ENCODE results near the gene ACOT2. TPM values are rescaled to one million over a fixed set of nuclear protein-coding genes. Genes with fewer than 3 reads are reported as not detected.

The ACOT2 gene
- total and polyA plus RNA-seq, 10 of the 15 experiments (the other 5 are each of a cell fraction or from before 2014, with no cell fraction given), result 9.6 to 41.9 (median 22.8) TPM

DNA sequence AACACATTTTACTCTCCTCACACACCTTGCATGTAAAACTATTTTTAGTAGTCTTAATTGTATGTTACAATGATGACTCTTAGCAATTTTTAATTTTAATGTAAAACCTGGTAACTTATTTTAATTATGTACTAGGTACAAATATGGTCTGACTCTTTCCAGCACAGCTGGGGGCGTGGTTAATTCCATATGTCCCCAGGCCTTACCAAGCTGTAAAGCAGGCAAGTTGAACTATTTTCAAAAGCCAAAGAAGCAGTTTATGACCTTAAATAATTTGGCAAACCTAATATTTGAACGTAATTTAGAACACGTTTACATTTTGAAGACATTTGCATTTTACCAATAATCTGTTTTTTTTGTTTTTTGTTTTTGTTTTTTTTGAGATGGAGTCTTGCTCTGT is 34.0 kb downstream of the ACOT2 start:
- H3K27ac ChIP-seq (ENCODE audit: control insufficient read depth, insufficient read depth), result no peak overlapping the region
- SMC1A ChIA-PET (ENCODE audit: uncharacterized antibody, unreplicated experiment), result interaction anchor here (1.3 kb wide), 1 partner anchor 95 kb away, joined by 3 read pairs; no protein-coding TSS in a partner anchor
- 14% methylated on average over 3 of the region's 3 CpGs for WGBS (ENCODE audit: insufficient coverage, insufficient replicate concordance, low lambda C conversion rate, missing lambda C conversion rate)
- RAD21 ChIA-PET (ENCODE audit: unreplicated experiment), result no interaction called here
- TF ChIP-seq, protein P1, sequence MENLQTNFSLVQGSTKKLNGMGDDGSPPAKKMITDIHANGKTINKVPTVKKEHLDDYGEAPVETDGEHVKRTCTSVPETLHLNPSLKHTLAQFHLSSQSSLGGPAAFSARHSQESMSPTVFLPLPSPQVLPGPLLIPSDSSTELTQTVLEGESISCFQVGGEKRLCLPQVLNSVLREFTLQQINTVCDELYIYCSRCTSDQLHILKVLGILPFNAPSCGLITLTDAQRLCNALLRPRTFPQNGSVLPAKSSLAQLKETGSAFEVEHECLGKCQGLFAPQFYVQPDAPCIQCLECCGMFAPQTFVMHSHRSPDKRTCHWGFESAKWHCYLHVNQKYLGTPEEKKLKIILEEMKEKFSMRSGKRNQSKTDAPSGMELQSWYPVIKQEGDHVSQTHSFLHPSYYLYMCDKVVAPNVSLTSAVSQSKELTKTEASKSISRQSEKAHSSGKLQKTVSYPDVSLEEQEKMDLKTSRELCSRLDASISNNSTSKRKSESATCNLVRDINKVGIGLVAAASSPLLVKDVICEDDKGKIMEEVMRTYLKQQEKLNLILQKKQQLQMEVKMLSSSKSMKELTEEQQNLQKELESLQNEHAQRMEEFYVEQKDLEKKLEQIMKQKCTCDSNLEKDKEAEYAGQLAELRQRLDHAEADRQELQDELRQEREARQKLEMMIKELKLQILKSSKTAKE (IDR thresholded peaks at IDR 0.05; ENCODE audit: low read depth, poor library complexity, severe bottlenecking), result no peak
- no peak for TF ChIP-seq SIN3A (IDR thresholded peaks at IDR 0.05; ENCODE audit: low read depth, low read length)
- no peak overlapping the region for H3K9ac ChIP-seq (ENCODE audit: control insufficient read depth, insufficient read depth, low read length)
- CTCF ChIA-PET, result no interaction called here
- no peak overlapping the region for H2AFZ ChIP-seq (ENCODE audit: control insufficient read depth, low read depth, low read length)
- H3K27me3 ChIP-seq (replicated peaks in 1 of 2; ENCODE audit: control insufficient read depth in 2 of 2, insufficient read depth in 2 of 2, low read length in 1 of 2), result no peaks in the 10 kb centered on the region
- no peaks in the 10 kb centered on the region for H3K79me2 ChIP-seq (ENCODE audit: control insufficient read depth, insufficient read depth, low read length)
- in situ Hi-C loops (cut with MboI), result no loop called here
- POLR2A ChIA-PET, result no interaction called here
- H3K36me3 ChIP-seq (ENCODE audit: control insufficient read depth in 2 of 2, insufficient read depth in 2 of 2, low read length in 1 of 2), result no peaks in the 10 kb centered on the region
- no peak for ATAC-seq
- no peaks in the 10 kb centered on the region; the same call in 2 of the 3 replicates for H3K9me3 ChIP-seq (replicated peaks; ENCODE audit: control insufficient read depth, insufficient read depth, low read length)
- no peak overlapping the region for H3K4me3 ChIP-seq
- H3K4me1 ChIP-seq (ENCODE audit: control insufficient read depth, insufficient read depth, low read length), result no peaks in the 10 kb centered on the region
- FAIRE-seq, result no peak
- intact Hi-C loops (cut with micrococcal nuclease; ENCODE audit: unreplicated experiment), result no loop called here
- H3K4me2 ChIP-seq (ENCODE audit: control insufficient read depth, insufficient read depth), result no peak overlapping the region
- no peaks in the 10 kb centered on the region for H4K20me1 ChIP-seq (ENCODE audit: control insufficient read depth, insufficient read depth)
- BruUV-seq (replicated peaks), result no TSS peak
- no peak for DNase-seq (ENCODE audit: low read depth, low spot score)

DNA sequence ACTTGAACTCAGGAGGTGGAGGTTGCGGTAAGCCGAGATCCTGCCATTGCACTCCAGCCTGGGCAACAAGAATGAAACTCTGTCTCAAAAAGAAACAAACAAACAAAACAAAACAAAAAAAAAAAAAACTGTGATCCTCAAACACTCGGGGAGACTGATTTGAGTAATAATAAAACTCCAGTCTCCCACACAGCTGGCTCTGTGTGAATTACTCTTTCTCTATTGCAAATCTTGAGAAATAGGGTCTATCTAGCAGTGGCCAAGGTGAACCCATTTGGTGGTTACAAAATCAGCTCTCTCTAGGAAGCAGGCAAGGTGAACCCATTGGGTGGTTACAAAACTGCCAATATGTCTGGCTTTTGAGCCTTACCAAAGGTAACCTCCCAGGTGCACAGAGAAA is 37.3 kb downstream of the ACOT2 start:
- ChIA-PET SMC1A (ENCODE audit: uncharacterized antibody, unreplicated experiment) (no interaction called here), POLR2A (no interaction called here), CTCF (interaction anchor here (1.8 kb wide), 2 partner anchors 27 to 35 kb away, joined by 4 read pairs; no protein-coding TSS in a partner anchor), RAD21 (ENCODE audit: unreplicated experiment) (no interaction called here)
- intact Hi-C loops (cut with micrococcal nuclease; ENCODE audit: unreplicated experiment) (no loop called here), in situ Hi-C loops (cut with MboI) (no loop called here)
- no TSS peak for BruUV-seq (replicated peaks)
- H3K4me3 ChIP-seq, result no peak overlapping the region
- H3K27ac ChIP-seq (ENCODE audit: control insufficient read depth, insufficient read depth), result no peak overlapping the region
- no peak overlapping the region for H2AFZ ChIP-seq (ENCODE audit: control insufficient read depth, low read depth, low read length)
- DNase-seq (ENCODE audit: low read depth, low spot score) (no peak), FAIRE-seq (no peak), ATAC-seq (no peak)
- no peak overlapping the region for H3K9ac ChIP-seq (ENCODE audit: control insufficient read depth, insufficient read depth, low read length)
- H3K9me3 ChIP-seq (replicated peaks; ENCODE audit: control insufficient read depth, insufficient read depth, low read length), result no peaks in the 10 kb centered on the region; the same call in 2 of the 3 replicates
- H3K27me3 ChIP-seq (replicated peaks in 1 of 2; ENCODE audit: control insufficient read depth in 2 of 2, insufficient read depth in 2 of 2, low read length in 1 of 2), result no peaks in the 10 kb centered on the region
- WGBS (ENCODE audit: insufficient coverage, insufficient replicate concordance, low lambda C conversion rate, missing lambda C conversion rate), result 37% methylated on average over 3 of the region's 3 CpGs
- H4K20me1 ChIP-seq (ENCODE audit: control insufficient read depth, insufficient read depth), result no peaks in the 10 kb centered on the region
- H3K79me2 ChIP-seq (ENCODE audit: control insufficient read depth, insufficient read depth, low read length), result no peaks in the 10 kb centered on the region
- H3K36me3 ChIP-seq (ENCODE audit: control insufficient read depth in 2 of 2, insufficient read depth in 2 of 2, low read length in 1 of 2), result no peaks in the 10 kb centered on the region
- no peak overlapping the region for H3K4me2 ChIP-seq (ENCODE audit: control insufficient read depth, insufficient read depth)
- no peaks in the 10 kb centered on the region for H3K4me1 ChIP-seq (ENCODE audit: control insufficient read depth, insufficient read depth, low read length)
- 0 out of 2 replicates have a peak, but pooled peaks have one; percentile 18 for TF ChIP-seq FOXM1 (IDR thresholded peaks at IDR 0.05; ENCODE audit: low read depth, low read length)
- TF ChIP-seq, protein P2, sequence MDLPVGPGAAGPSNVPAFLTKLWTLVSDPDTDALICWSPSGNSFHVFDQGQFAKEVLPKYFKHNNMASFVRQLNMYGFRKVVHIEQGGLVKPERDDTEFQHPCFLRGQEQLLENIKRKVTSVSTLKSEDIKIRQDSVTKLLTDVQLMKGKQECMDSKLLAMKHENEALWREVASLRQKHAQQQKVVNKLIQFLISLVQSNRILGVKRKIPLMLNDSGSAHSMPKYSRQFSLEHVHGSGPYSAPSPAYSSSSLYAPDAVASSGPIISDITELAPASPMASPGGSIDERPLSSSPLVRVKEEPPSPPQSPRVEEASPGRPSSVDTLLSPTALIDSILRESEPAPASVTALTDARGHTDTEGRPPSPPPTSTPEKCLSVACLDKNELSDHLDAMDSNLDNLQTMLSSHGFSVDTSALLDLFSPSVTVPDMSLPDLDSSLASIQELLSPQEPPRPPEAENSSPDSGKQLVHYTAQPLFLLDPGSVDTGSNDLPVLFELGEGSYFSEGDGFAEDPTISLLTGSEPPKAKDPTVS (IDR thresholded peaks at IDR 0.05; ENCODE audit: low read depth, low read length), result no peak
- no peak for TF ChIP-seq NFYB (IDR thresholded peaks at IDR 0.05; ENCODE audit: insufficient read depth, low read depth, low read length)
- no peak for TF ChIP-seq NFYA (IDR thresholded peaks at IDR 0.05; ENCODE audit: borderline replicate concordance, low read depth, low read length)
- TF ChIP-seq EZH2 (IDR thresholded peaks at IDR 0.05; ENCODE audit: borderline replicate concordance, control insufficient read depth, low read depth, low read length), result no peak
- TF ChIP-seq SMAD1 (IDR thresholded peaks at IDR 0.05; ENCODE audit: low read depth, partially characterized antibody), result no peak
- no peak for TF ChIP-seq CHD2 (IDR thresholded peaks at IDR 0.05; ENCODE audit: borderline replicate concordance, low read depth, low read length)
- TF ChIP-seq POLR2A (IDR thresholded peaks at IDR 0.05; ENCODE audit: low read depth, low read length), result no peak
- TF ChIP-seq ZNF207 (IDR thresholded peaks at IDR 0.05; ENCODE audit: borderline replicate concordance), result no peak
- TF ChIP-seq JUNB (IDR thresholded peaks at IDR 0.05), result peak; percentile 56
- no peak for TF ChIP-seq ESRRA (IDR thresholded peaks at IDR 0.05; ENCODE audit: low read length)
- no peak for TF ChIP-seq BHLHE40 (IDR thresholded peaks at IDR 0.05; ENCODE audit: borderline replicate concordance in 1 of 2, low read depth in 2 of 2, low read length in 1 of 2)
- TF ChIP-seq ZNF217 (IDR thresholded peaks at IDR 0.05), result no peak

Data from GM12878 (cell line).